ENCODE measurements around the gene LAMC2. TPM values are rescaled to one million over a fixed set of nuclear protein-coding genes. Genes with fewer than 3 reads are reported as not detected.
"Not testable (repeated sequence)": the region's sequence is repeated elsewhere in the genome, so short reads cannot be mapped to it uniquely, and the experiment has no call there.

Gene LAMC2
- total RNA-seq, 2 experiments from 2014 or later = not detected

- ChIA-PET POLR2A (no interaction called here), CTCF (no interaction called here)
Observed at GRCh38 chr1:183249941-183250452, 63.9 kb downstream of the LAMC2 start.

GRCh38 chr1:183251101-183251958, 65.3 kb downstream of the LAMC2 start:
- POLR2A ChIA-PET = no interaction called here

GRCh38 chr1:183251959-183252450, 65.9 kb downstream of the LAMC2 start:
- CTCF ChIA-PET = no interaction called here

More at GRCh38 chr1:183251101-183251958, 65.3 kb downstream of the LAMC2 start:
- CTCF ChIA-PET = no interaction called here

DNA sequence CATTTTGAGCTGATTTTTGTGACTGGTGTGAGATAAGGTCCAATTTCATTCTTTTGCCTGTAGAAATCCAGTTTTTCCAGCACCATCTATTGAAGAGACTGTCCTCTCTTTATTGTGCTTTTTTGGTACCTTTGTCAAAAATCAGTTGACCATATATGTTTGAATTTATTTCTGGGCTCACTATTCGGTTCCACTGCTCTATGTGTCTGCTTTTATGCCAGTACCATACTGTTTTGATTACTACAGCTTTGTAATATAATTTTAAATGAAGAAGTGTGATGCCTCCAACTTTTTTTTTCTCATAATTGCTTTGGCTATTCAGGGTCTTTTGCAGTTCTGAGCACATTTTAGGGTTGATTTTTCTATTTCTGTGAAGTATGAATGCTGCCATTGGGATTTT, 69.0 kb downstream of the LAMC2 start:
- ChIA-PET CTCF (interaction anchor here (0.6 kb wide), 1 partner anchor 347 kb away, joined by 3 read pairs; no protein-coding TSS in a partner anchor), POLR2A (no interaction called here)

More at GRCh38 chr1:183251959-183252450, 65.9 kb downstream of the LAMC2 start:
- POLR2A ChIA-PET = no interaction called here

DNA sequence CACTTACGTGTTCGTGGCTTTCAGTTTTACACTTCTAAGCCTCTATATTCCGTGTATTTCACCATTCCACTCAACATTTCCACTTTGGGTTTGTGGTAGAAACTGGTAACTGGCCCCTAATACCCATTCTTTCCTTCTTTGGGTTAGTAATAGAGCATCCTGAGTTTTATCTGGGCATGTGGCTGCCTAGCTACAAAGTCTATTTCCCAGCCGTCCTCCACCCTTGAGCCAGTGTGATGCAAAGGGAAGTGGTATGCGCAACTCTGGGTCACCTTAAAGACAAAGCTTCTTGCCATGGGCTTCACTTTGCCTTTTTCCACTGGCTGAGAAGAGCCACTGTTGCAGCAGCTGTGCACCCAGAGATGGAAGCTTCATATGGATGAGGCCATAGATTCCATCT, 73.9 kb downstream of the LAMC2 start:
- ChIA-PET POLR2A (interaction anchor here (0.6 kb wide), 1 partner anchor 275 kb away, joined by 4 read pairs; no protein-coding TSS in a partner anchor), CTCF (no interaction called here)

DNA sequence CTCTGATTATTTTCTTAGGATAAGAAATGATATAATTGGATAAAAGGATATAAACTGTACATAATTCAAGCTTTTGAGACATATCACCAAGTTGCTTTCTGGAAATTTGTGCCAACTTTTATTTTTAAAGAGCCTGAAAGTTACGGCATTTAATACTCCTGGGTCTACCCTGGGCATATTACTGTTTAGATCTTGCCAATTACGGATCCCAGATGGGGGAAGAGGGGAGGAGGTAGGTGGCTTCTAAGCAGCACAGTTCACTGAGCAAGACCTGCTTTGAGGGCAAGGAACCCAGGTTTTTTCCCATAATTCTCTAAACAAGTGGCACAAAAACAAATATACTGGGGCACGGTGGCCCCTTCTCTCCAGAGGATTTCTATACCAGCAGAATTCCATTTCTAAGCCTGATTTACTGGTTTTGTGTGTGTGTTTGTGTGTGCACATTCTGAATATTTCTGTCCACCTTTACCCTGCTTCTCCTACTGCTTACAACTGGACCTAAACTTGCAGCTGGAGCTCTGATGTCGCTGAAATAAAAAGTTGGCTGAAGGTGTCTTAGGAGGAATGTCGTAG, 76.7 kb downstream of the LAMC2 start:
- POLR2A ChIA-PET = no interaction called here
- CTCF ChIA-PET = no interaction called here

DNA sequence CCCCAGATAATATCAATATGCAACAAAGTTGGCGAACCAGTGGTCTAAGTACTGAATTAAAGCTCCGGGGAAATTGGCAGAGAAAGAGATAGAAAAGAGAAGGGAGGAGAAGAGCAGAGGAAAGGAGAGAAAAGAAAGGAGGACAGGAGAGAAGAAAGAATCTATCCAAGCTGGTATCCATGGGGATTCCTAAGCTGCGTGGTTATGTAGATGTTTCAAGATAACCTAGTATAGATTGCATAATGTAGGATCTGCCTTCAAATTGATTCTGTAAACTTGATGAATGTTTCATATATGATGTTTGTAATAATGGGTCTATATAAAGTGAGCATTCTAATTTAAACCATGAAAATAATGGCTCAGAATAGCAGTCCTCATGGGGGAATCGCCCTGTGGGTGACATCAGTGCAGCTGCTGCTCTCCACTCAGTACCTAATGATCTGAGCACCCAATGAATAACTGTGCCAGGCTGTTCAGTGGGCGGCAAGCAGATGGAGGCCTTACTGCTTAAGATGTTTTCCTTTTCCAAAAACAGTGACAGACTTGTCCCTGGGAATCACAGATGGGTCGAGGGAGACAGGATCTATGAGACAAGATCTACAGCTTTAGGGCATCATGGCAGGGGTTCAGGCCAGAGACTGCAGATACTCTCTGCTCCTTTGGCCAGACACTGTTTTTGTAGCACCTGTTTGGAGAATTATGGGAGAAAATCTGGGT, 78.0 kb downstream of the LAMC2 start:
- POLR2A ChIA-PET = no interaction called here
- CTCF ChIA-PET = no interaction called here

DNA sequence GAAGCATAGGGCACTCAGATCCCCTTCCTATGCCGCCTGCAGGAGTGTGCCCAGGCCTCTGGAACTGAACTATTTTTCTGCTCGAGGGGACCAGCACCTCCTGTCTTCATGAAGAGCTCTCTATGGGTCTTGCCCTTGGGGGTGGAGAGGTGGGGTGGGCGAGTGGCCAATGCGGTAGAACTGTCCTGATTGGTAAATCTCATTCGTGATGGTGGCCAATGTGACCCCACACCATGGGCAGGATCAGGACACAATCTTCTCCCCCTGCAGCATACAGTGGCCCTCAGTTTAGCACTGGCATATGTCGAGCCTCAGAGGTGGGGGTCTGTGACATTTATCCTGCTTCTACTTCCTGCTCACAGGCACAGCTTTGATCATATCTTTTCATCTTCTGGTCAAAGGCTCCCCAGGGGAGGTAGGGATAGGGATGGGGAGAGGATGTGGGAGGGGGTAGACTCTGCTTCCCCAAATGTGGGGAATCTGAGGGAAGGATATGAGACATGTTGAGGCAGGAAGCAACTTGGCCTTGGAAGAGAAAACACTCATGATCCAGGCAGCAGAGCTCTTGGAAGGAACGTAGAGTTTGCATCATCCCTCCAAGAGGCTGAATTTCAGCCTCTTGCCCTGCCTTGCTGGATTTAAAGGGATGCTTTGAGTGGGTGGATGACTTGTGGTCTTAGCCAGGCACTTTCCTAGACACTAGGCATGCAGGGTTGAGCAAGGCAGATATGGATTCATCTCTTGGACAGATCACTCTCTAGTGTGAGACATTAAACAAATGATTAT, 81.8 kb downstream of the LAMC2 start:
- ChIA-PET POLR2A (no interaction called here), CTCF (no interaction called here)

DNA sequence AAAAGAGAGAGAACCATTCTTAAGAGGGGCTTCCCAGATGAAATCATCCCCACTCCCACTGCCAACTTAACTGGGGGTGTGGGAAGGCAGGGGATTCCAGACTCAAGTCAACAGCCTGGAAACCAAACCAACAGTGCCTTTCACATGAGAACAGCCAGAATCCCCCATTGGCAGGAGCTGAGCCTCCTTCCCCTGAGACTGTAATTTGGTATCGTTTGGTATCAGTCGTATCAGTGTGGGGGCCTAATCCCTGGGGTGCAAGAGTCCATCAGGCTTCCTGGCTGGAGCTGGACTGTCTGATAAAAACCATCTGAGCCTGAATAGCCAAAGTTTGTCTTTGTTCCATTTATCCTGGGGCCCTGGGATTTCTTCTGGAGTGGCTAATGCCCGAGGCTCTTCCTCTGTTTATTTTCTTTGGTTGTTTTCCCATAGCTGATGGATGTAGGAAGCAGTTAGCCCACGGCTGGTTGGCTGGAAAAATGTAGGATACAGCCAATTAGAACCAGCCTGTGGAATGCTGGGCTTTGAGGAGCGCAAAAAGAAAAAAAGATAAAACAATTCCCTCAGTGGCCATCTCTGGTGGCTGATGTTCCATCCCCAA, 84.6 kb downstream of the LAMC2 start:
- POLR2A ChIA-PET = no interaction called here
- CTCF ChIA-PET = no interaction called here

- CTCF ChIA-PET = interaction anchor here (0.6 kb wide), 1 partner anchor 69 kb away, joined by 4 read pairs; no protein-coding TSS in a partner anchor
- POLR2A ChIA-PET = no interaction called here
Observed at GRCh38 chr1:183272390-183272848, 86.4 kb downstream of the LAMC2 start.

DNA sequence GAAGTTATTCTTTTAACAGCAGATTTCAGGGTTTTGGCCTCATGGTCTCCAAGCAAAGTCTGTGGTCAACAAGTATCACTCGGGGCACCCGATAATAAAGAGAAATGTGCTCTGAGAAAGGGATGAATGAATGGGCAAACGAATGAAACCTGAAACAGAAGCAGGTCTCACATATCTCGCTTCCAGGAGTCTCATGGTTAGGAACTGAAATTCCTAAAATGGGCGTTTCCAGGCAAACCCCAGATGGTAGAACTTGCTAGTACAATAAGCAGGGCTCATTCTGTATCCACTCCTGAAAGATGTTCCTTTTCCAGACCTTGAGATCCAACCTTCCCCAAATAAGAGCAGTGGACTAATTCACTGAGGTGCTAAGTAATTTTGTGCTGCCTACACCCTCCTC, 87.2 kb downstream of the LAMC2 start:
- ChIA-PET POLR2A (no interaction called here), CTCF (interaction anchor here (0.6 kb wide), 1 partner anchor 70 kb away, joined by 4 read pairs; no protein-coding TSS in a partner anchor)

GRCh38 chr1:183273984-183274383, 87.9 kb downstream of the LAMC2 start:
- POLR2A ChIA-PET = not testable (repeated sequence)

GRCh38 chr1:183274836-183275235, 88.8 kb downstream of the LAMC2 start:
- POLR2A ChIA-PET = no interaction called here
- CTCF ChIA-PET = no interaction called here

More at GRCh38 chr1:183273984-183274383, 87.9 kb downstream of the LAMC2 start:
- CTCF ChIA-PET = not testable (repeated sequence)

GRCh38 chr1:183275322-183275721, 89.3 kb downstream of the LAMC2 start:
- ChIA-PET CTCF (no interaction called here), POLR2A (no interaction called here)

GRCh38 chr1:183276386-183277080, 90.5 kb downstream of the LAMC2 start:
- ChIA-PET CTCF (no interaction called here), POLR2A (no interaction called here)

DNA sequence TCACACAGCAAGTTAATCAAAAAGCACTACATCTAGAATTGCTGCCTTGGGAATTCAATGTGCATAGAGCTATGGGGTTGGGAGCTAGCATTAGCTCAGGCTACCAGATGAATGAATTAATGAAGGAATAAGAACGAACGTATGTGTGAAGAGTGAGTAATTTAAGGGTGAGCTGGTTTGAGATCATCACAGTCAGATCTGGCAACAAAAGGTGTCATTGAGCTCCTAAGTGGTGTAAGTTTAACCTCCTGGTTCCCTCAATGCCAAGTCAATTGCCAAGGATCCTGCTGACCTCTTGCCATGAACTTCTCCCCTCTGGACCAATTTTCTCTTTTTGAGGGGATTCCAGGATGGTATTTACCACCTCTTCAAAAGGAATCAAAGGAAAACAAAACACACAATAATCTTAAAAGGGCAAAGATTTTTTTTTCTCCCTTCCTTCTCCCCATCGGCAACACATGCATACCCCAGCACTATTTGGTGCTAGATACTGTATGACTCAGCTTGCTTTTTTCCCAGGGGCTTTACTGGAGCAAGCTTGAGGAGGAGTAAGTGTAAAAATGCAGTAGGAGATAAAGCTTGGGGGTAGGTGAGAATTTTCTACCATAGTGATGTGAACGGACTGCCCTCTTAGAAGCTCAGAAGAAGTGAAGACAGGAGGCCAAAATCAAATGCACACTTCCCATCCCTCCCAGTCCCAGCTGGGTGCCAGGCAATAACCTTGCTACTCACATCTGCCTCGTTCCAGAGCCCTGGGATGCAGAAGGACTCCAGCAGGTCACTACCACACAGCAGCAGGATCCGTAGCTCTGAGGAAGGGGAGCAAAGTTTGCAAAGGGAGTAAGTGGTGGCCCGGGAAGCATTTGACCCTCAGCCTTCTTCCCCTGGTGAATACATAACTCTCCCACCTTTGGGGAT, 92.0 kb downstream of the LAMC2 start:
- POLR2A ChIA-PET = no interaction called here
- CTCF ChIA-PET = no interaction called here

DNA sequence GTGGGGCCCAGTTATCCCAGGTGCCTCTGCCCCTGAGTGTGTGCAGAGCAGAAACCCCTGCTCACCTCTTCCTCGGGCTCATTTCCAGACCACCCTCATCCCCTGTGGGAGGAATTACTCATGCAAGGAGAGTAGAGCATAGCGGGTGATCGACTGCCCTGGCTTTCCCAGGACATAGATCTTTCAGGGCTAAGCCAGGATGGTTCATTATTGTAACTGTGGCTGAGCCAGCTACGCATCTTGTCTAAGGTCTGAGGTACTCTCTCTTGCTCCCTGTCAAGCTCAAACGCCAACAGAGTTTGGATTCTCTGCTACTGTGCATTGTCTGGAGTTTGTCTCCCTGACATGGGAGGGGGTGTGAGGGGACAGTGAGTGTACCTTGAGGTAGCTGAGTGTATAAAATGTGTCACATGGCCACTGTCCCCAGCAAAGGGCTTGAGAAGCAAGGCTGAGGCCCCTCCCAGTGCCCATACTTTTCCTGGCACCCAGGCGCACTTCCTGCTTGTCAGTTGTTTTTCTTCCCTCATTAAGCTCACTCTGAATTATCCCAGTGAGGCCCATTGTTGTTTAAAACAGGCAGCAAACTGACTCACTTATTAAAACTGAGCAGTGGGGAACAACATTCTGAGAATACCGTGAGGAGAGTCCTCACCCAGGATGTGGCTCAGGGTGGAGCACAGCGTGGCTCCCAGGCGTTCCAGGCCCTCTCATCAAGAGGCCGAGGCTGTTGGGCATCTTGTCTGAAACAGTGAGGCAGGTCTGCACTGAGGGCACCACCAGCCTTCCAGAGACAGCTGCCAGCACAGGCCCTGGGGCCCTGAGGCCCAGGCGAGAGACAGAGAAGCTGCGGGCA, 92.9 kb downstream of the LAMC2 start:
- POLR2A ChIA-PET = no interaction called here
- CTCF ChIA-PET = no interaction called here
